ENCODE measurements around the gene ATXN7.

The ATXN7 gene

DNA sequence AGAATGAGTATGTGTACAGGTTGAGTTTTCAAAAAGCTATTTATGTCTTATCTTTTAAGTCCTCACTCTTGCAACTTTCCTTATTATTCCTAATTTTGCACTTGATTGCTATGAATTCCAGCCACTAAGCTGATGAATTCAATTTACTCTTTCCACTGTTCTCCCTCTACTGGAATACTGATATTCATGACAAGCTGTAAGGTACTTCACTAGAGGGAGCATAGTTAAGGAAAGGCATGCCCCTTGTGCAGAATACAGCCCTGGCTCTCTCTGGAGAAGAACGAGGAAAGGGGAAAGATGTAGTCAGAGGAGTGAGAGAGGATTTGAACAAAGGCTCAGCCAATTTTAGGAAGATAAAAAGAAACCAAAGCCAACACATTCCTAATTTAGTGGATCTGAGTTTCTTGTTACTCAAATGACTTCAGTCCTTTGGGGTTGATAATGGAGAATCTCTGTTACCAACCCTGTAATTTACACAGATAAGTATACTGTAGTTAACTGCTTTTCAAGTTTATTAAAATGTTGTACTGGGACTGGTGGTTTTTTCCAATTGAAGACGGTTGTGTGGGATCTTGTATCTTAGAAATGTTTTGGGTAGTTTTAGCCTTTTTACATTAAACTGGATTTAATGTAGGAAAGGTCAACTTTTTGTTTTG, 44.5 kb downstream of the ATXN7 start:
- peak; percentile 34 for DNase-seq (ENCODE audit: low spot score)

DNA sequence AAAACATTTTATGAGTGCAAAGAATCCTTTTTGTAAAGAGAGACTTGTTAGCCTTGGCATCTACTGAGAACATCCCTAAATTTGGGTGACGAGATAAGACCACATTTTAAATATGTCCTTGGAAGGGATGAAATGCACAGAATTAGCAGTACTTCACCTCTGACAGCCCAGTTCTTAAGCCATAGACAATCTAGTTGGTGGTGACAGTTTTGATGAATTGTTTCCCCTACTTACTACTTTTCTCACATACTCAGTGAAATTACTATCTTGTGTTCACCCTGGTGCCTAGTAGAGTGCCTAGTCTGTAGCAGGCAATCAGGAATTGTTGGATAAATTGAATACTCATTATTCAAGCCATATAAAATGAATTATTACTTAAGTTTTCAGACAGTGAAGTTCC, 45.1 kb downstream of the ATXN7 start:
- DNase-seq (ENCODE audit: low spot score) = no peak

DNA sequence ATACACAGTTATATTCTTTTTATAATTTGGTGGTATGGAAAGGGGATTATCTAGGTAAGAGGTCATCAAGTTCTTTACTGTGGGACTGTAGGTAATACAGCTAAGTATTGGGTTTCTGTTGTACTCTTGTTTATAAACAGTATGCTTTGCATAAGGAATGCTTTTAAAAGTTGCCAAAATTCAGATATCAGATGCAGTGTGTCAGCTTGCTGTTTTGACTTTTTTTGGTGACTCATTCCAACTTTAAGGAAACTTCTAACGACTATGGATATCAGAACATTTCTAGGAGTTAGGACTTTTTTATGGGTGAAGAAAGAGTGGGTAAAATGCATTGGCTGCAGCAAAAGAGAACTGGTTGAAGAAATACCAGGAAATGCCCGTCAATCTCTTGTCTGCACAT, 45.8 kb downstream of the ATXN7 start:
- no peak for DNase-seq (ENCODE audit: low spot score)

DNA sequence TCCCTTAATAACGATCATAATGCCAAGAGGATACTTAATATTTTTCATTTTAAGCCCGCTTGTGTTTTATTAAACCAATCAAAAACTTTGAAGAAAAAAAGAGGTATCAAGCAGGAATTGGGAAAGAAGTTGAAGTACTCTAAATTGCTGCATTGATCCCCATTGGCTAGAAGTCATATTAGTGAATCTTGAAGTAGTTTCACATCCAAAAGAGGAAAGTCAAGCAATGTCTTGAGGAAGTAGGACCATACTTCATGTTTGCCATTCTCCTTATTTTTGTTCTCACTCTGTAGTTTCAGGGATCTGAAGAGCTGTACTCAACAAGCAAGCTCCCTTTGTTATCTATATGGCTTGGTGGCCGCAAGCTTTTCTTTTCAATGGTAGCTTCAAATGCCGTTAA, 46.3 kb downstream of the ATXN7 start:
- no peak for DNase-seq (ENCODE audit: low spot score)

DNA sequence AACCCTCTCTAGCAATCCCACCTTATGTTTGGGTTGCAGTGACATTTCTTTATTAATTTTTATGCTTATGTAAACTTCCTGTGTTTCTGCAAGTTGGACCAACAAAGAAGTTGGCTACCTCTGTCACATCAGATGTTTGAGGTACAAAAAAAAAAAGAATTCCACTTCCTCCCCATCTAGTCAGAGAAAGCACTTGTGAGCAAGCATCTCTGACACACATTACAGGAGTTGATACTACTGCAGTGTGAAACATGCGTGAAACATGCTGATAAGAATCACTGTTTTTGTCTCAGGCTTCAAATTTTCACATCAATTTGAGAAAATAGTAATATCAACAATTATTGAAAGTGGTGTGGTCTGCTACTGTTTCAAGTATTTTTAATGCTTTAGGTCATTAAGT, 47.2 kb downstream of the ATXN7 start:
- no peak for DNase-seq (ENCODE audit: low spot score)

DNA sequence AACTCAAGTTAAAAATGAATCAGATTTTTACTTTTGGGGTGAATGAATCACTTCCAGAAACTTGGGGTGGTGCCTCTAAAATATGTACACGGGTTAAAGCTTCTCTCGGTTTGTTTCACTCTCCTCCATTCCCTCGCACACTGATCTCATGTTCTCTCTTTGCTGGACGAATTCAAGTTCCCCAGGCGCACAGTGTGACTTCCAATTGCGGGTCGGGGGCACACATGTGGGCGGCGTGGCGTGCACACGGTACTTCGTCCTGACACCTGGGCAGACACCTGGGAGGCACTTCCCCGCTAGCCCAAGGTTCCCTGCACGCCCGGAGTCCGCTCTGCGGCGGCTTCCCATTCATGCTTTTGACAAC, 47.8 kb downstream of the ATXN7 start:
- DNase-seq (ENCODE audit: low spot score) = no peak

DNA sequence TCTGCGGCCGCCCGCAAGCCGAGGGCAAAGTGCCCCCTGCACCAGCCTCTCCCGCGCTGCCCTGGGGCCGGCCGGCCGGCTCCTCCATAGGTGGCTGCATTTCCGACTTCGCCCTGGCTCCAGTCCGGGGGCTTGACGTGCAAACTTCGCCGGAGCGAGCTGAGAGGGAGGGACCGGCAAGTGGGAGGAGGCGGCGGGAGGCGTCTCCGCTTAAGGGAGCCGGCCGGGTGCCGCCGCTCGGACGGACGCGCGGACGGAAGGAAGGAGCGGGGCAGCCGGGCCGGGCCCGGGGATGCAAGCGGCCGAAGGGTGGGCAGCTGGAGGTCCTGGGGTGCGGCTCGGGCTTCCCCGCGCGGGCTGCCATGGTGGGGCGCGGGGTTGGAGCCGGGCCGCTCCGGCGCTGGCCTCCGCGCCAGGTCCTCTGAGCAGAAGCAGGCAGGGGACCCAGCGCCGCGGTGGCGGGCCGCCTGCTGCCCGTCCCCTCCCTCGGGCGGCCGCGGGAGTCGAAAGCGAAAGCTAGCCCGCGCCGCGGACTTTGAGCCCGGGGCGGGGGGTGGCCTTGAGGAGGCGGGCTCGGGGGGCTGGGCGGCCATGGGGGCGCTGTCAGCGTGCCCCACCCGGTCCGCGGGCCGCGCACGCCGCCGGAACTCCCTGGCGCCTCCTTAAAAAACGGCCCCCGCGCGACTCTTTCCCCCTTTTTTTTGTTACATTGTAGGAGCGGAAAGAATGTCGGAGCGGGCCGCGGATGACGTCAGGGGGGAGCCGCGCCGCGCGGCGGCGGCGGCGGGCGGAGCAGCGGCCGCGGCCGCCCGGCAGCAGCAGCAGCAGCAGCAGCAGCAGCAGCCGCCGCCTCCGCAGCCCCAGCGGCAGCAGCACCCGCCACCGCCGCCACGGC, 48.5 kb downstream of the ATXN7 start, which contains the start of gene SCAANT1:
Gene SCAANT1 (minus strand): TSS at position 511 of the 895 bp plus-strand sequence.
- DNase-seq (ENCODE audit: low spot score) = peak; percentile 87

DNA sequence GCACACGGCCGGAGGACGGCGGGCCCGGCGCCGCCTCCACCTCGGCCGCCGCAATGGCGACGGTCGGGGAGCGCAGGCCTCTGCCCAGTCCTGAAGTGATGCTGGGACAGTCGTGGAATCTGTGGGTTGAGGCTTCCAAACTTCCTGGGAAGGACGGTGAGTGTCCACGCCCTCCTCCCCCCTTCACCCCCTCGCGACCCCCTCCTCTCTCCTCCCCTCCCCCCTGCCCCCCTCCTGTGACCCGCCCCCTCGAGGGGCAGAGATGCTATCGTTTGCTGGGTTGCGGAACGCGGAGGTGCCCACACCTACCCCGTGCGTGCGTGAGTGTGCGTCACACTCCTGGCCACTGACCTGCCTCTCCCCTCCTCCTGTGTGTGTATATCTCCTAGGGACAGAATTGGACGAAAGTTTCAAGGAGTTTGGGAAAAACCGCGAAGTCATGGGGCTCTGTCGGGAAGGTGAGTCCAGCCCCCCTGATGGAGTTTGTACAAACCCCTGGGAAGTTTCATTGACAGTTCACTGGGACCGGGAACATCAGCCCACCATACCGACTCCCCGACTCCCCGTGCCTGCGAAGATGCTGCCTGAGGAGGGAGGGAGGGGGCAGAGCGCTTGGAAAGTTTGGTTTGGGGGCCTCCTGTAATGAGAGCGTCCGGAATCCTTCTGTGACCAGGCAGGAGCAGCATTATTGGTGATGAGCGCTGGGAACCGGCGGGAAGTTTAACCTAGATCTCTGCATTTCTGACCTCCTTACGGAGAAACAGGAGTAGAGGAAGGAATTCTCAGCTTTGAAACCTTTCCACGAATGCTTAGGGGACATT, 49.3 kb downstream of the ATXN7 start:
- DNase-seq (ENCODE audit: low spot score) = peak; percentile 65

DNA sequence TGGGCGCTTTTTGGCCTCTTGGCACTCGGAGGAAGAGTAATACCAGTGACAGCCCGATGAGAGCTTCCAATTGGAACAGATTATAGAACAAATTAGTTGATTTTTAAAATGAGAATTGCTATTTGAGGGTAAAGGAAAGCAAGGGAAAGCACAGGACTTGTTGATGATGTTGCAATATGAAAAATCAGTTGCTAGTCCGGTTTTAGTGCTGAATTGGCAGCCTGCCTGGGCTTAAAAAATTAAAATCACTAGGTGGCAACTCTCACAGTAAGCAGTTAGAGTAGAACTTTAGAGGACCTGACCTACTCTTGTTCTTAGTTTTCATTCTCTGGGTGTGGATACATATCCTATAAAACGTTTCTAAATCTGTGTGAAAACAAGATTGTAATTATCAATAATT, 50.6 kb downstream of the ATXN7 start:
- no peak for DNase-seq (ENCODE audit: low spot score)

DNA sequence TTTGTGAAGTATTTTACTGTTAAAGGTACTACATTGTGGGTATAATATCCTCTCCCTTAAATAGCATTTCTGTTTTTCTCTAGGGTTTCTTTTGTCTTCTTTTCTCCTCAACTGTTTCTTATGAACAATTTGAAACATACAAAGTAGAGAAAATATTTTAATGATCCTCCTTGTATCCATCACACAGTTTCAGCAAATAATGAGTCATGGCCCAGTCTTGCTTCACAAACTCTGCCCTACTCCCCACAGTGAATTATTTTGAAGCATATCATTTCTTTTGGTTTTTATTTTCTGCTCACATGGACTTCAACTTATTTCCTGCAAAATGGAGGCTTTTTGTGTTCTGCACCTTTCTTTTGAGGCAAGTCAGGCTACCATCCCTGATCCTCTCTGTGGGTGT, 54.7 kb downstream of the ATXN7 start:
- no peak for DNase-seq (ENCODE audit: low spot score)

DNA sequence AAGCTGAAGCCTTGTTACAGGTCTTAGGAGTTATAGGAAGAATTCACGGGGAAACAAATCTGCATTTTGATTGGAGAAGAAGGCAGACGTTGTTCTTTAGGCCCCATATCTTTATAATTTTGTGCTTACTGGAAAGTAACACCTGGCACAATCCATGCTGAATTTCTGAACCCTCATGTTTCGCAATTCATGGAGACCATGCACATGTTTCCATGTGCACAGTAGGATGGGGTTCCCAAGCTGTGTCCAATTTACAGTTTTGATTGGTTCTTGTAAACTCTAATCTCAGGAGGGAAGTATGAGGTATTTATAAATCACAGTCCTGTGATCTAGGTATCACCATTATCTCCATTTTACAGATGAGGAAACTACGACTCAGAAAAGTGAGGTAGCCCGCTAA, 56.3 kb downstream of the ATXN7 start:
- DNase-seq (ENCODE audit: low spot score) = no peak

DNA sequence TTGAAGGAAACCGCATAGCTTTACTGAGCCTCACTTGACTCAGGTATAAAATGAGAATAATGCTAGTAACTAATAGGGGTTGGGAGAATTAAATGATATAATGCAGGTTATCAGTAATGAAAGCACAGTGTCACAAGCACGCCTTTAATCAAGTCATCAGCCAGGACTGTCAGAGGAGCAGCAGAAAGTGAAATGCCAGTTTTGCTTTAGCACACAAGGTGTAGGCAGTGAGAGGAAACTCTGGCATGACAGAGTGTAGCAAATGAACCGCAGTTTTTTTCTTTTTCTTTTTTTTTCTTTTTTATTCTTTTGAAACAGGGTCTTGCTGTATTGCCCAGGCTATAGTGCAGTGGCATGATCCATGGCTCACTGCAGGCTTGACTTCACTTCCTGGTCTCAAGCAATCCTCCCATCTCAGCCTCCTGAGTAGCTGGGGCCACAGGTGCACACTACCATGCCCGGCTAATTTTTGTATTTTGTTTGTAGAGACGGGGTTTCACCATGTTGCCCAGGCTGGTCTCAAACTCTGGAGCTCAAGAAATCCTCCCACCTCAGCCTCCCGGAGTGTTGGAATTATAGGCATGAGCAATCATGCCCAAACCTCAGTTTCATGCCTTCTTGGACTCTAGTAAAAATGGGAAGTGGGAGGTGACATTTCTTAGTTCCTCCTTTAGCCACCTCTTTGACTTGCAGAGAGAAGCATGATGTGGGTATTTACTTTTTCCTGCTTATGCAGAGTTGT, 58.2 kb downstream of the ATXN7 start:
- DNase-seq (ENCODE audit: low spot score) = no peak

DNA sequence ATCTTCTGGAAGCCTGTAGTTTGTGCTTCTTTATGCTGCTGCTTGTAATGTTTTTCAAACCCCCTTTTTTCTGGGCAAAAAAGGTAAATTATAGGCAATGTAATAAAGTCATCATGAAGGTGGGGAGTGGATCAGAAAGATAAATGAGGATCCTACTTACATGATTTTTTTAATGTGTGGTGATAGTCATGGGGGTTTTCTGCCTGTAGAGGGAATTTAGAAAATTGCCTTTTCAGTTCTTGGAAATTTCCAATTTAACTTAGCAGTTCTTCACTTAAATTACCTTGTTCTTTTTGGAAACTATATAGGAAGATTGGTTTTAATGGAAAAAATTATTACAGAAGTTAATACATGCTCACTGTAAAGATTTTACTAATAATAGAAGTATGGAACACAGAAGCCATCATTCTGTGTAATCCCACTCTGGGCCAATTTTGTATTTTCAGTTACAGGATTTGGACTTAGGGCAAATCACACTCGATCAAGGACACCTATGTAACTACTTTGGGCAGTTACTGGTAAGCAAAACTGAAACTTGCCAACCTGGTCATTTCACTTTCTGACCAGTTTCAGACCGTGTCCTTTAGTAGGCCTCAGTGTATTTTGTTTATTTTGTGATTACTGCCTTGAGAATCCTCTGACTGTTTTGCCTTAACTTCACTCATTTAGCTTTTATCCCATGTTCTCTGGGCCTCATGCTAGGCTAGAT, 59.0 kb downstream of the ATXN7 start:
- DNase-seq (ENCODE audit: low spot score) = no peak

DNA sequence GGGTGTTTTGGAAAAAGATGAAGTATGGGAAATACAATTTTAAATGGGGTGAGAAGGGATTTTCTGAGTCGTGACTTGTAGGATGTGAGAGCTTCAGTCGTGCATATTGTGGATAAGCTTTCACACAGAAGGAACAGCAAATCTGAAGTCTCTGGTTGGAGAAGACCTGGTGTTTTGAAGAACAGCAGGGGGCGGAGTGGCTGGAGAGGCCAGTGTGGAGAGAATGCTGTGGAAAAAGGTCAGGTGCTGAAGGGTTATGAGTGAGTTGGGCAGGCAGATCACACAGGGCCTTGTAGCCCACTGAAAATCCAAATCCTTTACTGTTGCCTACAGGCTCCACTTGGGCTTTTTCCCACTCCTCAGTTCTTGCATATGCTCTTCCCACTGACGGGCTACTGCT, 62.6 kb downstream of the ATXN7 start:
- DNase-seq (ENCODE audit: low spot score) = no peak

DNA sequence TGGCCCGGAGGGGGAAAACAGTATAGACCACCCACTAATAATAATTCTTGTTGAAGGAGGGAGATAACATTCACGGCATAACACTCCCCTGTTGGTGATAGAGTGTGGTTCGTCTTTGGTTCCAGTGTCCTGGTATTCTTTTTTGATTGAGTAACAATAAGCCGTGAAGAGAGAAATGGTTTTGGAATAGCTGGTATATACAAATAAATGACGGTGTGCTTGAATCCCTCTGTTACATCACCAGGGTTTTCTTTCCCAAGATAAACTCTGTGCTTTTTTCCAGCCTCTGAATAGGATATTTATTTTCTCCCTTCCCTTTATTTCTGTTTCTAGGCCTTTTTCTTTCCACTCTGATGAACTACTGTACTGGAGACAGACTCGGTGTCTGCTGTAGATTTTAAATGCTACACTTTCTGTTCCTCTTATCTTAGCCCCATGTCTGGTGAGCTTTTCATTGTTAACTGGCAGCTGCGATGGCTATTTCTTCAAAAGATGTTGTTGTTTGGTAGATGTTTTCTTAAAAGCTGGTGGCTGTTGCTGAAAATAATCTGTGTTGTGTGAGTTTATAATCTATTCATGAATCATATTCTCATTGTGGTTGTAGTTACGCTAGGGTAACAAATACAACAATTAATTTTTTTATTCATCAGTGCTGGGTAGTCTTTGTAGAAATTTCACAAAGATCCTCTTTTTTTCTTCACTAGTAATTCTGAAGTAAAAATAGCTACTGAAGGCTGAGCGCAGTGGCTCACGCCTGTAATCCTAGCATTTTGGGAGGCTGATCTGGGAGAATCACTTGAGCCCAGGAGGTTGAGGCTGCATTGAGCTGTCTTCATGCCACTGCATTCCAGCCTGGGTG, 64.0 kb downstream of the ATXN7 start:
- DNase-seq (ENCODE audit: low spot score) = no peak

DNA sequence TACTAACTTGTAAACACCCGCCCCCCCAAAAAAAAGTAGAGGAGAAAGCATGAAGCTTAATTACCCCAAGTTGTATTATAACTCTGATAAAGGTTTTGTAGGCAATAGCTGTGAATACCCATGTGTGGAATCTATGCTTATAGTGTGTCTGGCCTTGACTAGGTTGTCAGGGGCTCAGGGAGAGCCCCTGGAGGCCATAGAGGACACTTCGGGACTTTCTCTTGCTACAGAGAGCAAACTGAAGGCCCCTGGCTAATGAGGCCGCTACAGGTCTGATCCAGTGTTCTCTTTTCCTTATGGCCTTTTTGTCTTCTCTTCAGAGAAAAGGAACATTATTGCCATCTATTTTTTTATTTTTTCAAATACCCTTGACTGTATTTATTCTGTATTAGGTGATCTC, 67.6 kb downstream of the ATXN7 start:
- no peak for DNase-seq (ENCODE audit: low spot score)

DNA sequence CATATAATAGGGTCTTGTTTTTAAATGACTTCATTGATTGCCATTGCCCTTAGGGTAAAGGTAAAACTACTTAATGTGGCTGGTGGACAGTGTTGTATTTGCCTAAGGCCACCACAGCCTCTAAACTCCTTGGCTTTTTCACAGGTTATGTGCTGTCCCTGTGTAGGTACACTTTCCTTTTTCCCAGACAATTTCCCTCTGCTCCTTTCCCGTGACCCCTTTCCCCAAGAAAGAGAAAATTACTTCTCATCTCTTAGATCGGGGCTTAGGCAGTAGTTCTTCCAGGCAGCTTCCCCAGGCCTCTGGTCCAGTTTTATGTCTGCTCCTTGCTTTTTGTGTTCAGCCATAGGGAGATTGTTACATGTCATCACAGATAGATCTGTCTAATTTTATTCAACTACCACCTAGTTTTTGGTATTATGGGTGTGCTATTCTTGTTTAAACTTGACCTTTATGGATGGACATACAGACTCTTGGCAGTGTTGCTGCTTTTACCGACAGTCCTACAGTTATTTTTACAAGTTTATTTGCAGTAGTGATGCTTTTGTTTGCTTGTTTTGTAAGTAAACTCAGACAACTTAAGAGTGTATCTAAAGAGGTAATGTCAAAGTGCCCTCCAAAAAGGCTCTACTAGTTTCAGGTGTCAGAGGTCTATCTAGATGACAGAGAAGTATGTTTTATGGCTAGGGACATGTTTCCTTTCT, 69.0 kb downstream of the ATXN7 start:
- DNase-seq (ENCODE audit: low spot score) = no peak

DNA sequence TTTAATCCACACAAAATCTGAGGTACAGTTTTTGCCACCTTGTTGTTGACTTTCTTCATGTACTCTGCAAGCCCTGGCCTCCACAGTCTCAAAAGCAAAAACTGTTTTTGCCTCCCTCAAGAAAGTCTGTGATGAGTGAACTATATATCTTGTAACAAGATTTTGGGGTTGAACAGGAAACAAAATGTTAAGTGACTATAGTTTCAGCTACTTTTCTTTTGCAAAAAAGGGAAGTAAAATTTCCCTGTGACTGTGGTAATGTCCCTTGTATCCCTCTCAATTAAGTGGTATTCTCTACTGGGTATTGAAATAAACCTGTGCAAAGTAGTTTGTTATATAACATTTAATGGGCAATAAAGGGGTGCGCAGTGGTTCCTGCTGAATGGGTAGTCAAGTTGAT, 69.8 kb downstream of the ATXN7 start:
- no peak for DNase-seq (ENCODE audit: low spot score)

DNA sequence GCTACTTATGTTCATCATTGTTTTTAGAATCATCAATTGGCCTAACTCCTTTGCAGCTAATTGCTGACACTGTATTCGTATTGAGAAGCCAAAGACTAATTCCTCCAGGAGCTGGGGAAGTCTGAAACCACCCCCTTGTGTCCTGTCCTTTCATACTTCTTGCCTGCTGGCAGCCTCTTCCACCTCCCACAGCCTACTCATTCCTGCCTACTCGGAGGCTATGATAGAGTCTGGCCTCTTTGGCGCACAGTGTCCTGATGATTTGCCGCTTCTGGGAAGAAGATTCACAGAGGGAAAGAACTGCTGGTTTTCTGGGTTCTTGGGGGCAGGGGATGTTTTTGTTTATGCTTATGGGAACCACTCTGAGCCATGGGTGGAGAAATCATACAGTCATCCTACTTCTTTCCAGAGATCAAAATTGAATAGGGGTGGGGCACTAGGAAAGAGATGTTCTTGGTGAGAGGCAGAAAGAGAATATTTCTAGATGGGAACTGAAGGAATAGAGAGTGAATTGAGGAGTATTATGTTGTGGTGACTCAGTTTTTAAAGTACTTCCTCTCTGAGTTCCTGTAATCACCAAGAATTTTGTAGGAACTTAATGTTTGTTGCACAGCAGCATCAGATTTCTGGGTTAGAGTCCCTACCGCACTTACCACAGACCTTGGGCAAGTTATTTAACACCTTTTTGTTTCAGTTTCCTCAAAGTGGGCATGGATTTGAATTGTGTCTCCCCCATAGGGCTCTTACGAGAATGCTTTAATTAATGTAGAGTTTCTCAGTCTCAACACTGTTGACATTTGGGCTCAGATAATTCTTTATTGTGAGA, 70.6 kb downstream of the ATXN7 start:
- DNase-seq (ENCODE audit: low spot score) = no peak
